ENCODE results near the gene TNFRSF4. TPM values are rescaled to one million over a fixed set of nuclear protein-coding genes. Genes with fewer than 3 reads are reported as not detected.

The TNFRSF4 gene
- total and polyA plus RNA-seq, 2 of the 8 experiments (the other 6 are each of a cell fraction or from before 2014, with no cell fraction given): 0.06 TPM; not detected in 1

GRCh38 chr1:1226566-1227362 is 12.8 kb upstream of the TNFRSF4 start (continued):
- TF ChIP-seq KDM4A (IDR thresholded peaks at IDR 0.05; ENCODE audit: low read depth, low read length, severe bottlenecking): no peak
